ENCODE data around the gene ZMYND8.

- no peak for TF ChIP-seq CTCF (IDR thresholded peaks at IDR 0.05)
- TF ChIP-seq POLR2A (IDR thresholded peaks at IDR 0.05), result no peak
These were observed 182.8 kb downstream of the ZMYND8 start for GRCh38 chr20:47173596-47174216.

Data from testis (tissue), 2 donors.